K562 (cell line): ENCODE results near the gene MACF1.

Experiments
- ATF3 ChIP-seq, 2 experiments: fragments of 450-650 bp in 1 of 2; sonication (generic) in 1 of 2; formaldehyde crosslinking in 1 of 2; IDR thresholded peaks in 1 of 2; conservative IDR thresholded peaks in 1 of 2; 2 replicates each; pipeline versions ENCODE4 v1.6.1 to v1.8.1; 2016 to 2023; ENCODE audit warnings: mild to moderate bottlenecking in 2 of 2, moderate library complexity in 2 of 2, inconsistent platforms in 1 of 2, missing genetic modification reagents in 1 of 2
- BRD4 ChIP-seq: fragments of 200-600 bp; sonication (generic); IDR thresholded peaks from 2 replicates; pipeline ENCODE4 v1.6.1; 2017; ENCODE audit warnings: inconsistent platforms
- BRF2 ChIP-seq: IDR thresholded peaks from 3 replicates; pipeline ENCODE4 v1.6.1; 2011; ENCODE audit warnings: borderline replicate concordance, mild to moderate bottlenecking; ENCODE audit not compliant: insufficient read length, insufficient read depth
- DACH1 ChIP-seq: fragments of 450-650 bp; IDR thresholded peaks from 2 replicates; pipeline ENCODE4 v1.6.1; 2018; ENCODE audit not compliant: partially characterized antibody
- EZH2 ChIP-seq: IDR thresholded peaks from 2 replicates; pipeline ENCODE4 v1.6.1; 2012; ENCODE audit warnings: low read depth, mild to moderate bottlenecking, inconsistent platforms, low read length, borderline replicate concordance
- ZNF695 ChIP-seq: fragments of 450-650 bp; formaldehyde crosslinking; IDR thresholded peaks from 2 replicates; pipeline ENCODE4 v1.4.0; 2020; ENCODE audit warnings: mild to moderate bottlenecking, moderate library complexity
- TF ChIP-seq, protein P1 (sequence below), 3 experiments: IDR thresholded peaks in 2 of 3; conservative IDR thresholded peaks in 1 of 3; 2 replicates each; pipeline ENCODE4 v1.5.1; 2011 to 2012; ENCODE audit warnings: low read length in 3 of 3, mild to moderate bottlenecking in 3 of 3, control low read depth in 2 of 3, improper control_type of control experiment in 1 of 3, inconsistent platforms in 1 of 3, low read depth in 1 of 3, mixed read lengths in 1 of 3, moderate library complexity in 1 of 3; ENCODE audit not compliant: insufficient read depth in 2 of 3
- TF ChIP-seq, protein P2 (sequence below): sonication (generic); formaldehyde crosslinking; IDR thresholded peaks from 2 replicates; pipeline ENCODE4 v1.8.0; 2022; ENCODE audit warnings: mild to moderate bottlenecking, low read depth, missing genetic modification reagents

GRCh38 chr1:39384305-39384704 lies 179.8 kb downstream of the MACF1 start:
- TF ChIP-seq BRF2 (no peak), EZH2 (no peak), BRD4 (no peak), ATF3 (IDR thresholded peaks at IDR 0.05) (no peak), ATF3 (CRISPR knock-in tag; conservative IDR thresholded peaks at IDR 0.05) (no peak), ZNF695 (CRISPR knock-in tag) (no peak), DACH1 (no peak)
- TF ChIP-seq, protein P1, sequence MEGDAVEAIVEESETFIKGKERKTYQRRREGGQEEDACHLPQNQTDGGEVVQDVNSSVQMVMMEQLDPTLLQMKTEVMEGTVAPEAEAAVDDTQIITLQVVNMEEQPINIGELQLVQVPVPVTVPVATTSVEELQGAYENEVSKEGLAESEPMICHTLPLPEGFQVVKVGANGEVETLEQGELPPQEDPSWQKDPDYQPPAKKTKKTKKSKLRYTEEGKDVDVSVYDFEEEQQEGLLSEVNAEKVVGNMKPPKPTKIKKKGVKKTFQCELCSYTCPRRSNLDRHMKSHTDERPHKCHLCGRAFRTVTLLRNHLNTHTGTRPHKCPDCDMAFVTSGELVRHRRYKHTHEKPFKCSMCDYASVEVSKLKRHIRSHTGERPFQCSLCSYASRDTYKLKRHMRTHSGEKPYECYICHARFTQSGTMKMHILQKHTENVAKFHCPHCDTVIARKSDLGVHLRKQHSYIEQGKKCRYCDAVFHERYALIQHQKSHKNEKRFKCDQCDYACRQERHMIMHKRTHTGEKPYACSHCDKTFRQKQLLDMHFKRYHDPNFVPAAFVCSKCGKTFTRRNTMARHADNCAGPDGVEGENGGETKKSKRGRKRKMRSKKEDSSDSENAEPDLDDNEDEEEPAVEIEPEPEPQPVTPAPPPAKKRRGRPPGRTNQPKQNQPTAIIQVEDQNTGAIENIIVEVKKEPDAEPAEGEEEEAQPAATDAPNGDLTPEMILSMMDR (IDR thresholded peaks at IDR 0.05 in 2 of 3, conservative IDR thresholded peaks at IDR 0.05 in 1 of 3; ENCODE audit: insufficient read depth in 2 of 3, low read depth in 1 of 3, low read length in 3 of 3) = no peak
- TF ChIP-seq, protein P2, sequence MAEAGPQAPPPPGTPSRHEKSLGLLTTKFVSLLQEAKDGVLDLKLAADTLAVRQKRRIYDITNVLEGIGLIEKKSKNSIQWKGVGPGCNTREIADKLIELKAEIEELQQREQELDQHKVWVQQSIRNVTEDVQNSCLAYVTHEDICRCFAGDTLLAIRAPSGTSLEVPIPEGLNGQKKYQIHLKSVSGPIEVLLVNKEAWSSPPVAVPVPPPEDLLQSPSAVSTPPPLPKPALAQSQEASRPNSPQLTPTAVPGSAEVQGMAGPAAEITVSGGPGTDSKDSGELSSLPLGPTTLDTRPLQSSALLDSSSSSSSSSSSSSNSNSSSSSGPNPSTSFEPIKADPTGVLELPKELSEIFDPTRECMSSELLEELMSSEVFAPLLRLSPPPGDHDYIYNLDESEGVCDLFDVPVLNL (CRISPR knock-in tag) = no peak
